SK-N-SH treated with all-trans-retinoic acid at 6 μM for 48 hours (cell line): ENCODE data around the gene MAP3K12.

ENCODE experiments used
- ATAC-seq: fragments of 200-7000 bp; cut with Tn5 transposase; 3 replicates; pipeline ENCODE4 v1.9.1; 2020; ENCODE audit warnings: mild to moderate bottlenecking, moderate library complexity
- BACH2 ChIP-seq: fragments of 250-450 bp; sonication (Bioruptor Pico); IDR thresholded peaks from 2 replicates; pipeline ENCODE4 v1.9.0; 2021; ENCODE audit warnings: mild to moderate bottlenecking, borderline replicate concordance
- CREB5 ChIP-seq: fragments of 250-450 bp; sonication (Bioruptor Pico); IDR thresholded peaks from 2 replicates; pipeline ENCODE4 v1.5.1; 2020; ENCODE audit warnings: low read depth, mild to moderate bottlenecking, moderate library complexity
- CSRNP3 ChIP-seq: fragments of 250-450 bp; sonication (Bioruptor Pico); IDR thresholded peaks from 2 replicates; pipeline ENCODE4 v1.5.1; 2021; ENCODE audit warnings: mild to moderate bottlenecking, moderate library complexity
- ESRRG ChIP-seq: fragments of 250-450 bp; sonication (Bioruptor Pico); IDR thresholded peaks from 2 replicates; pipeline ENCODE4 v1.6.1; 2021; ENCODE audit warnings: mild to moderate bottlenecking
- ISL1 ChIP-seq: fragments of 250-450 bp; sonication (Bioruptor Pico); IDR thresholded peaks from 2 replicates; pipeline ENCODE4 v2.1.2; 2022; ENCODE audit warnings: mild to moderate bottlenecking, moderate library complexity
- OSR1 ChIP-seq: fragments of 250-450 bp; sonication (Bioruptor Pico); IDR thresholded peaks from 2 replicates; pipeline ENCODE4 v1.8.0; 2022; ENCODE audit warnings: moderate library complexity, mild to moderate bottlenecking, inconsistent platforms
- PATZ1 ChIP-seq: fragments of 250-450 bp; sonication (Bioruptor Pico); IDR thresholded peaks from 2 replicates; pipeline ENCODE4 v1.8.0; 2020; ENCODE audit warnings: mild to moderate bottlenecking, moderate library complexity, borderline replicate concordance
- POU6F1 ChIP-seq: fragments of 250-450 bp; sonication (Bioruptor Pico); IDR thresholded peaks from 2 replicates; pipeline ENCODE4 v1.8.0; 2021; ENCODE audit warnings: low read depth, mild to moderate bottlenecking, moderate library complexity, borderline replicate concordance
- PPARA ChIP-seq: fragments of 250-450 bp; sonication (Bioruptor Pico); IDR thresholded peaks from 2 replicates; pipeline ENCODE4 v1.5.0; 2020; ENCODE audit warnings: mild to moderate bottlenecking, borderline replicate concordance
- RARB ChIP-seq: fragments of 250-450 bp; sonication (Bioruptor Pico); IDR thresholded peaks from 2 replicates; pipeline ENCODE4 v1.8.0; 2021; ENCODE audit warnings: mild to moderate bottlenecking, moderate library complexity
- TCF4 ChIP-seq: fragments of 250-450 bp; sonication (Bioruptor Pico); IDR thresholded peaks from 2 replicates; pipeline ENCODE4 v1.8.0; 2021; ENCODE audit warnings: mild to moderate bottlenecking, moderate library complexity, borderline replicate concordance
- TOX ChIP-seq: fragments of 250-450 bp; sonication (Bioruptor Pico); IDR thresholded peaks from 2 replicates; pipeline ENCODE4 v1.8.0; 2021; ENCODE audit warnings: mild to moderate bottlenecking, moderate library complexity, borderline replicate concordance
- TSHZ2 ChIP-seq: fragments of 250-450 bp; sonication (Bioruptor Pico); IDR thresholded peaks from 2 replicates; pipeline ENCODE4 v1.5.0; 2020; ENCODE audit warnings: mild to moderate bottlenecking, moderate library complexity
- ZC3H10 ChIP-seq: fragments of 250-450 bp; sonication (Bioruptor Pico); IDR thresholded peaks from 2 replicates; pipeline ENCODE4 v1.5.1; 2021; ENCODE audit warnings: mild to moderate bottlenecking, moderate library complexity
- ZFP30 ChIP-seq: fragments of 450-650 bp; formaldehyde crosslinking; IDR thresholded peaks from 2 replicates; pipeline ENCODE4 v1.5.0; 2022; ENCODE audit warnings: mild to moderate bottlenecking, moderate library complexity
- ZNF565 ChIP-seq: fragments of 450-650 bp; formaldehyde crosslinking; conservative IDR thresholded peaks from 2 replicates; pipeline ENCODE4 v1.5.0; 2020; ENCODE audit warnings: low read depth, mild to moderate bottlenecking, moderate library complexity
- ZNF70 ChIP-seq: fragments of 450-650 bp; formaldehyde crosslinking; IDR thresholded peaks from 2 replicates; pipeline ENCODE4 v1.5.0; 2020; ENCODE audit warnings: mild to moderate bottlenecking, moderate library complexity
- ZNF8 ChIP-seq: fragments of 450-650 bp; formaldehyde crosslinking; IDR thresholded peaks from 2 replicates; pipeline ENCODE4 v1.5.0; 2020; ENCODE audit warnings: mild to moderate bottlenecking, moderate library complexity

MAP3K12 gene

GRCh38 chr12:53504004-53504920, 5.0 kb upstream of the MAP3K12 start:
- no peak for TF ChIP-seq BACH2
- TF ChIP-seq ZNF565 (CRISPR knock-in tag), result no peak
- TF ChIP-seq ISL1 (CRISPR knock-in tag), result no peak
- TF ChIP-seq RARB, result no peak
- TF ChIP-seq TOX, result no peak
- TF ChIP-seq OSR1 (CRISPR knock-in tag), result no peak
- TF ChIP-seq ESRRG (CRISPR knock-in tag), result no peak
- no peak for TF ChIP-seq PPARA (CRISPR knock-in tag)
- TF ChIP-seq ZNF8 (CRISPR knock-in tag), result no peak
- no peak for TF ChIP-seq POU6F1 (CRISPR knock-in tag)
- TF ChIP-seq TCF4, result no peak
- no peak for TF ChIP-seq CSRNP3 (CRISPR knock-in tag)
- TF ChIP-seq ZFP30 (CRISPR knock-in tag), result no peak
- no peak for TF ChIP-seq ZC3H10 (CRISPR knock-in tag)
- ATAC-seq, result no peak

- ATAC-seq, result no peak
- TF ChIP-seq RARB (no peak), TSHZ2 (CRISPR knock-in tag) (no peak), OSR1 (CRISPR knock-in tag) (no peak), CREB5 (CRISPR knock-in tag) (no peak), CSRNP3 (CRISPR knock-in tag) (no peak), ESRRG (CRISPR knock-in tag) (no peak), ZNF70 (CRISPR knock-in tag) (no peak), PATZ1 (CRISPR knock-in tag) (no peak)
Observed at GRCh38 chr12:53502983-53503728, 3.9 kb upstream of the MAP3K12 start.
